Frontal cortex (tissue), 4 donors: ENCODE results near the gene TRIM4. TPM values are rescaled to one million over a fixed set of nuclear protein-coding genes. Genes with fewer than 3 reads are reported as not detected.
"Not testable (repeated sequence)": the region's sequence is repeated elsewhere in the genome, so short reads cannot be mapped to it uniquely, and the experiment has no call there.

Source experiments
- DNase-seq, 2 donors: peaks; one replicate each; pipeline ENCODE4 v3.0.0; 2012; ENCODE audit warnings: low spot score in 2 of 2
- FAIRE-seq: peaks from 2 replicates; lab custom pipeline; 2012; peaks lifted over from hg19 to GRCh38; lab: Jason Lieb, UNC
- total RNA-seq: library from RNA; depleted of rRNA; stranded (reverse); fragments of >200 nt; gene quantifications from one replicate; pipeline ENCODE4 v1.2.3, GENCODE V29; 2014
- donor health status: control.
- donor health status: control.
- donor health status: control.

TRIM4 gene
- total RNA-seq, 1 donor from 2014 or later: 10.6 TPM

GRCh38 chr7:99923200-99923599, 3.9 kb upstream of the TRIM4 start:
- no peak for DNase-seq
- no peak for FAIRE-seq

GRCh38 chr7:99920149-99920548, 819 bp upstream of the TRIM4 start:
- no peak for DNase-seq
- FAIRE-seq: no peak

- DNase-seq (no peak), FAIRE-seq (no peak)
Observed at GRCh38 chr7:99919814-99920112, 433 bp upstream of the TRIM4 start.

- DNase-seq: no peak
- no peak for FAIRE-seq
Observed at GRCh38 chr7:99910976-99911375, 8.4 kb downstream of the TRIM4 start.

GRCh38 chr7:99901581-99901980, 17.7 kb downstream of the TRIM4 start:
- FAIRE-seq (no peak), DNase-seq (no peak)

GRCh38 chr7:99899830-99900519, 19.4 kb downstream of the TRIM4 start:
- no peak for DNase-seq
- no peak for FAIRE-seq

GRCh38 chr7:99898836-99899235, 20.5 kb downstream of the TRIM4 start:
- no peak for FAIRE-seq
- DNase-seq: no peak

GRCh38 chr7:99898023-99898357, 21.3 kb downstream of the TRIM4 start:
- no peak for FAIRE-seq
- no peak for DNase-seq

GRCh38 chr7:99897322-99898022, 21.9 kb downstream of the TRIM4 start:
- FAIRE-seq (no peak), DNase-seq (no peak)

- FAIRE-seq (no peak), DNase-seq (no peak)
Observed at GRCh38 chr7:99894738-99895137, 24.6 kb downstream of the TRIM4 start.

- no peak for FAIRE-seq
Observed at GRCh38 chr7:99893280-99893679, 26.1 kb downstream of the TRIM4 start.

GRCh38 chr7:99890348-99890747, 29.0 kb downstream of the TRIM4 start:
- not testable (repeated sequence) for DNase-seq, FAIRE-seq

More at GRCh38 chr7:99893280-99893679, 26.1 kb downstream of the TRIM4 start:
- DNase-seq: no peak

- DNase-seq, FAIRE-seq: not testable (repeated sequence)
Observed at GRCh38 chr7:99888366-99888765, 31.0 kb downstream of the TRIM4 start.

GRCh38 chr7:99881370-99881769, 38.0 kb downstream of the TRIM4 start:
- DNase-seq (no peak), FAIRE-seq (no peak)

GRCh38 chr7:99876933-99877332, 42.4 kb downstream of the TRIM4 start, which contains the start of gene OR2AE1:
Gene OR2AE1, minus strand, starts transcription at chr7:99877033. Its CDS starts 0 bp downstream, at chr7:99877033.
- FAIRE-seq (no peak), DNase-seq (no peak)

- no peak for DNase-seq
- FAIRE-seq: no peak
Observed at GRCh38 chr7:99876491-99876890, 42.8 kb downstream of the TRIM4 start.

- DNase-seq (no peak), FAIRE-seq (no peak)
Observed at GRCh38 chr7:99868246-99868645, 51.1 kb downstream of the TRIM4 start.

GRCh38 chr7:99867477-99867876, 51.9 kb downstream of the TRIM4 start:
- not testable (repeated sequence) for DNase-seq, FAIRE-seq

- no peak for DNase-seq
- FAIRE-seq: no peak
Observed at GRCh38 chr7:99863847-99864440, 55.4 kb downstream of the TRIM4 start.

GRCh38 chr7:99860281-99861127, 58.8 kb downstream of the TRIM4 start:
- no peak for FAIRE-seq
- DNase-seq: no peak
